ENCODE measurements around the gene C16orf87.

Gene C16orf87

DNA sequence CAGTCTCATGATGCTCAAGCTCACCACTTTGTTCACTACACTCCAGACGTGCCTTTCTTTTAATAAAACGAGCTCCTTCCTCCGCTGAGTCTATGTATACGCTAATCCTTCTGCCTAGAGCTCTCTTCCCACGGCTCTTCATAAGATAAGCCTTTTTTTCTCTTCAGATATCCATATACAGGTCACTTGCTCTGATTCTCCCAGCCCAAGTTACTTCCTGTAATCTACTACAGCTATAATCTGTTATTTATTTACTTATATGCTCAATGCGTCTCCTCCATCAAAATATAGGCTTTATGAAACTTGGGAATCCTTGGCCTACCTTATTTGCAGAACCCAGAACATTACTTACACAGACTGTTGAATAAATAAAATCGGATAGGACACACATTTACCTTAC lies 17.4 kb downstream of the C16orf87 start:
- in situ Hi-C loops (cut with HindIII; ENCODE audit: low sequenced_read_pairs): no loop called here
- no peak for DNase-seq (ENCODE audit: low read depth, low spot score)
- TF ChIP-seq, protein P1, sequence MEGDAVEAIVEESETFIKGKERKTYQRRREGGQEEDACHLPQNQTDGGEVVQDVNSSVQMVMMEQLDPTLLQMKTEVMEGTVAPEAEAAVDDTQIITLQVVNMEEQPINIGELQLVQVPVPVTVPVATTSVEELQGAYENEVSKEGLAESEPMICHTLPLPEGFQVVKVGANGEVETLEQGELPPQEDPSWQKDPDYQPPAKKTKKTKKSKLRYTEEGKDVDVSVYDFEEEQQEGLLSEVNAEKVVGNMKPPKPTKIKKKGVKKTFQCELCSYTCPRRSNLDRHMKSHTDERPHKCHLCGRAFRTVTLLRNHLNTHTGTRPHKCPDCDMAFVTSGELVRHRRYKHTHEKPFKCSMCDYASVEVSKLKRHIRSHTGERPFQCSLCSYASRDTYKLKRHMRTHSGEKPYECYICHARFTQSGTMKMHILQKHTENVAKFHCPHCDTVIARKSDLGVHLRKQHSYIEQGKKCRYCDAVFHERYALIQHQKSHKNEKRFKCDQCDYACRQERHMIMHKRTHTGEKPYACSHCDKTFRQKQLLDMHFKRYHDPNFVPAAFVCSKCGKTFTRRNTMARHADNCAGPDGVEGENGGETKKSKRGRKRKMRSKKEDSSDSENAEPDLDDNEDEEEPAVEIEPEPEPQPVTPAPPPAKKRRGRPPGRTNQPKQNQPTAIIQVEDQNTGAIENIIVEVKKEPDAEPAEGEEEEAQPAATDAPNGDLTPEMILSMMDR (IDR thresholded peaks at IDR 0.05; ENCODE audit: low read depth, low read length): no peak
- no peak overlapping the region for H3K4me3 ChIP-seq (ENCODE audit: low read depth, low read length)

DNA sequence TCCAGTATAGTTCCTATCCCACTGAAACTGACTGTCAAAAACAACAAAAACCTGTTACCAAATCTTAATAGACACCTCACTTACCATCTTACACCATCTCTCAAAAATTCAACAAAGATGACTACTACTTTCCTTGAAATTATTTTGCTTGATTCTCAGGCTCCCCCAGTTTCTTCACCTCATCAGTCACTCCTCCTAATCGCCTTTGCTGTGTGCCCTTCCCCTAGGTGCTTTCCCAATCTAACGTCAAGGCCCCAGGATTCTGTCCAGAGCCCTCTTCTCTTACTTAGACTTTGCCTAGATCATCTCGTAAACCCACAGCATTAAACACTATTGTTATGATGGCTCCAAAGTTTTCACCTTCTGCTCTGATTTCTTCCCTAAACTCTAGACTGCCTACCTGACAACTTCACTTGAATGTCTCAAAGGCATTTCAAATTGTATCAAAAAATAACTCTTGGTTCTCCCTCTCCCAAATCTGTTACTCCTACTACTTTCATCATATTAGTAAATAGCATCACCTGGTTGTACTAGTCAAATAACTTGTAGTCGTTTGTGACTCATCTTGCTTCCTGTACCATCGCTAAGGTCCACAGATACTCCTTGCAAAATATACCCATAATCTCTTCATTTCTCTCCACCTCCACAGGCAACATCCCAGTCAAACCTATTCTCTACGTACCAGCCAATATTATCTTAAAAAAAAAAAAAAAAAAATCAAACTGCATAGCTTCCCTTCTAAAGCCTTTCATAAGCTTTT lies 18.0 kb downstream of the C16orf87 start:
- TF ChIP-seq, protein P1 (IDR thresholded peaks at IDR 0.05; ENCODE audit: low read depth, low read length): no peak
- no peak for DNase-seq (ENCODE audit: low read depth, low spot score)
- in situ Hi-C loops (cut with HindIII; ENCODE audit: low sequenced_read_pairs): no loop called here
- no peak overlapping the region for H3K4me3 ChIP-seq (ENCODE audit: low read depth, low read length)

DNA sequence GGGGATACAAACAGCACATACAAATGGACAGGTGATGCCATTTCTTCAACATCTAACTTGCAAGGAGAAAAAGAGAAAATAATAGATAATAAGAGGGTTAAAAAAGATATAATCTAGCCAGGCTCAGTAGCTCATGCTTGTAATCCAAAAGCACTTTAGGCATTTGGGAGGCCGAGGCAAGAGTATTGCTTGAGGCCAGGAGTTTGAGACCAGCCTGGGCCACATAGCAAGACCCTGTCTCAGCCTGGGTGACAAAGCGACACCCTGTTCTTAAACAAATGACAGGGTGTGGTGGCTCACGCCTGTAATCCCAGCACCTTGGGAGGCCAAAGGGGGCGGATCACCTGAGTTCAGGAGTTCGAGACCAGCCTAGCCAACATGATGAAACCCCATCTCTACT lies 19.3 kb downstream of the C16orf87 start:
- H3K4me3 ChIP-seq (ENCODE audit: low read depth, low read length): no peak overlapping the region
- no peak for DNase-seq (ENCODE audit: low read depth, low spot score)
- TF ChIP-seq, protein P1 (IDR thresholded peaks at IDR 0.05; ENCODE audit: low read depth, low read length): no peak
- in situ Hi-C loops (cut with HindIII; ENCODE audit: low sequenced_read_pairs): no loop called here

DNA sequence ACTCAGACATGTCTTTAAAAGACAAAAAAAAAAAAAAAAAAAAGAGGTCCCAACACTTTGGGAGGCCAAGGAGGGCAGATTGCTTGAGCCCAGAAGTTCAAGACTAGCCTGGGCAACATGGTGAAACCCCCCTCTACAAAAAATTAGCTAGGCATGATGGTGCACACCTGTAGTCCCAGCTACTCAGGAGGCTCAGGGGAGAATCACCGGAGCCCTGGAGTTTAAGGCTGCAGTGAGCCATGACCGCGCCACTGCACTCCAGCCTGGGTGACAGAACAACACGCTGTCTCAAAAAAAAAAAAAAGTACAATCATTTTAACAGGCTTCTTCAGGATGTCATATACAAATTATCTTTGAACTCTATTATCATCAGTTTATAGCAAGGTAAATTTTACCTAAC lies 22.0 kb downstream of the C16orf87 start:
- TF ChIP-seq, protein P1 (IDR thresholded peaks at IDR 0.05; ENCODE audit: low read depth, low read length): no peak
- in situ Hi-C loops (cut with HindIII; ENCODE audit: low sequenced_read_pairs): no loop called here
- H3K4me3 ChIP-seq (ENCODE audit: low read depth, low read length): no peak overlapping the region
- DNase-seq (ENCODE audit: low read depth, low spot score): no peak

DNA sequence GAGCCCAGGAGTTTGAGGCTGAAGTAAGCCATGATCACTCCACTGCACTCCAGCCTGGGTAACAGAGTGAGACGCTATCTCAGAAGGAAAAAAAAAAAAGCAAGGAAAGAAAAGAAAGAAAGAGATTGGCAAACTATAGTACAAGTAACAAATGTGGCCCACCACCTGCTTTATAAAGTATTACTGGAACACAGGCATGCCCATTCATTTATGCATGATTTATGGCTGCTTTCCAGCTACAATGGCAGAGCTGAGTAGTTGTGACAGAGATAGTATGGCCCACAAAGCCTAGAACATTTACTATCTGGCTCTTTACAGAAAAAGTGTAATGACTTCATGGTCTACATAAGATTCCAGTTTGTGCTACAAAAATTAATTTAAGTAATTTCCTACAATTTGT lies 23.6 kb downstream of the C16orf87 start:
- TF ChIP-seq, protein P1 (IDR thresholded peaks at IDR 0.05; ENCODE audit: low read depth, low read length): no peak
- H3K4me3 ChIP-seq (ENCODE audit: low read depth, low read length): no peak overlapping the region
- in situ Hi-C loops (cut with HindIII; ENCODE audit: low sequenced_read_pairs): no loop called here
- DNase-seq (ENCODE audit: low read depth, low spot score): no peak

DNA sequence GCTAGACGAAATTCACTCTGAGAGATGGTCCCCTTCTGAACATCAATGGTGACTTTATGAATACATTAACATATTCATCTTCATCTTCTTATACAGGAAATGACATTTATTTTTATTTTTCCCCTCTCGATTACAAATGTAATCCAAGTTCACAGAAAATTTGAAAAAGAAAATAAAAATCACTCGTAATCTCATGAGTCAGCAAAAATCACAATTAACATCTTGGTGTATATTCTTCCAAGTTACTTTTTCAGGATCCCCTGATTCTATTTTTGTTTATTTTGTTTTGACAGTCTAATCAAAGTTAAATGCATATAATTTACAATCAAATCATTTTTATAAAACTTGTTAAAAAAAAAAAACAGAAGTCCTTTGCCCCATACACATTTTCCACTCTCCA lies 27.6 kb downstream of the C16orf87 start:
- H3K4me3 ChIP-seq (ENCODE audit: low read depth, low read length): no peak overlapping the region
- in situ Hi-C loops (cut with HindIII; ENCODE audit: low sequenced_read_pairs): no loop called here
- TF ChIP-seq, protein P1 (IDR thresholded peaks at IDR 0.05; ENCODE audit: low read depth, low read length): no peak
- no peak for DNase-seq (ENCODE audit: low read depth, low spot score)
